K562 (cell line): ENCODE data around the gene MADCAM1. TPM values are rescaled to one million over a fixed set of nuclear protein-coding genes. Genes with fewer than 3 reads are reported as not detected.
A peak's percentile ranks its signal among the peaks of the same experiment; 100 is the strongest.

Experiments
- BRD9 ChIP-seq: fragments of 450-650 bp; IDR thresholded peaks from 2 replicates; pipeline ENCODE4 v1.6.1; 2018; ENCODE audit warnings: low read depth; ENCODE audit not compliant: partially characterized antibody
- CSDE1 ChIP-seq, 2 experiments: fragments of 450-650 bp; IDR thresholded peaks; 2 replicates each; pipeline ENCODE4 v1.6.1; 2016; ENCODE audit warnings: mild to moderate bottlenecking in 1 of 2
- CTCF ChIP-seq, 3 experiments: IDR thresholded peaks in 2 of 3; conservative IDR thresholded peaks in 1 of 3; 2 replicates each; pipeline ENCODE4 v1.5.1; 2011 to 2012; ENCODE audit warnings: low read length in 3 of 3, mild to moderate bottlenecking in 3 of 3, control low read depth in 2 of 3, improper control_type of control experiment in 1 of 3, inconsistent platforms in 1 of 3, low read depth in 1 of 3, mixed read lengths in 1 of 3, moderate library complexity in 1 of 3; ENCODE audit not compliant: insufficient read depth in 2 of 3
- E2F3 ChIP-seq: fragments of 250-450 bp; sonication (Bioruptor Pico); IDR thresholded peaks from 2 replicates; pipeline ENCODE4 v1.4.0; 2020; ENCODE audit warnings: mild to moderate bottlenecking
- E2F5 ChIP-seq: sonication (generic); formaldehyde crosslinking; IDR thresholded peaks from 2 replicates; pipeline ENCODE4 v1.8.0; 2022; ENCODE audit warnings: mild to moderate bottlenecking, missing genetic modification reagents
- FOXA1 ChIP-seq: fragments of 450-650 bp; IDR thresholded peaks from 2 replicates; pipeline ENCODE4 v1.6.1; 2016; ENCODE audit warnings: mild to moderate bottlenecking, borderline replicate concordance
- HEY1 ChIP-seq: fragments of 250-450 bp; sonication (Bioruptor Pico); IDR thresholded peaks from 2 replicates; pipeline ENCODE4 v1.5.0; 2020; ENCODE audit warnings: mild to moderate bottlenecking, moderate library complexity, borderline replicate concordance
- HNRNPLL ChIP-seq: fragments of 200-400 bp; formaldehyde crosslinking; IDR thresholded peaks from 2 replicates; pipeline ENCODE4 v1.6.1; 2017; ENCODE audit warnings: low read length, low read depth, mild to moderate bottlenecking; ENCODE audit not compliant: poor library complexity, severe bottlenecking
- KDM4B ChIP-seq, 2 experiments: fragments of 450-650 bp in 1 of 2; sonication (generic) in 1 of 2; IDR thresholded peaks; 2 replicates each; pipeline ENCODE4 v1.6.1; 2016 to 2017; ENCODE audit warnings: borderline replicate concordance in 2 of 2, antibody characterized with exemption in 1 of 2, low read depth in 1 of 2, mild to moderate bottlenecking in 1 of 2
- MCM3 ChIP-seq: fragments of 450-650 bp; IDR thresholded peaks from 2 replicates; pipeline ENCODE4 v1.6.1; 2016
- MEF2D ChIP-seq: conservative IDR thresholded peaks from 2 replicates; pipeline ENCODE4 v1.6.1; 2016; ENCODE audit warnings: low read depth, missing genetic modification characterization, missing compliant biosample characterization
- NCOA2 ChIP-seq, 2 experiments: fragments of 450-650 bp; IDR thresholded peaks; 2 replicates each; pipeline ENCODE4 v1.6.1; 2018; ENCODE audit warnings: mild to moderate bottlenecking in 2 of 2, moderate library complexity in 1 of 2; ENCODE audit not compliant: partially characterized antibody in 2 of 2
- RUNX1 ChIP-seq: sonication (generic); IDR thresholded peaks from 2 replicates; pipeline ENCODE4 v1.6.1; 2016; ENCODE audit warnings: antibody characterized with exemption, low read depth
- SIRT6 ChIP-seq: IDR thresholded peaks from one replicate; pipeline ENCODE4 v1.6.1; 2012; ENCODE audit warnings: low read depth, mild to moderate bottlenecking, control low read depth, inconsistent platforms, low read length, moderate library complexity
- SMARCC2 ChIP-seq: fragments of 450-650 bp; IDR thresholded peaks from 2 replicates; pipeline ENCODE4 v1.6.1; 2017; ENCODE audit warnings: antibody characterized with exemption, moderate library complexity, mild to moderate bottlenecking, low read depth
- SRSF3 ChIP-seq: fragments of 200-400 bp; formaldehyde crosslinking; IDR thresholded peaks from 2 replicates; pipeline ENCODE4 v1.6.1; 2016; ENCODE audit warnings: mild to moderate bottlenecking, low read length, moderate library complexity; ENCODE audit not compliant: insufficient read depth
- TAF1 ChIP-seq: IDR thresholded peaks from 2 replicates; pipeline ENCODE4 v1.6.1; 2011; ENCODE audit warnings: mild to moderate bottlenecking, low read length, moderate library complexity; ENCODE audit not compliant: insufficient read depth, control insufficient read depth, severe bottlenecking; ENCODE audit errors: extremely low read depth
- TEAD4 ChIP-seq, 2 experiments: sonication (generic) in 1 of 2; formaldehyde crosslinking in 1 of 2; IDR thresholded peaks; 2 replicates each; pipeline versions ENCODE4 v1.6.1 to v1.8.0; 2012 to 2022; ENCODE audit warnings: borderline replicate concordance in 1 of 2, inconsistent platforms in 1 of 2, low read length in 1 of 2, mild to moderate bottlenecking in 1 of 2, missing genetic modification reagents in 1 of 2
- ZNF311 ChIP-seq: fragments of 250-450 bp; sonication (Bioruptor Pico); IDR thresholded peaks from 2 replicates; pipeline ENCODE4 v1.4.0; 2020; ENCODE audit warnings: mild to moderate bottlenecking, moderate library complexity
- ZNF584 ChIP-seq: fragments of 200-800 bp; sonication (Bioruptor generic); IDR thresholded peaks from 2 replicates; pipeline ENCODE4 v1.6.1; 2016; ENCODE audit warnings: low read depth, mild to moderate bottlenecking, missing genetic modification characterization, missing compliant biosample characterization
- ZNF740 ChIP-seq, 3 experiments: fragments of 200-800 bp in 1 of 3; sonication (Bioruptor generic) in 1 of 3; sonication (generic) in 1 of 3; formaldehyde crosslinking in 1 of 3; IDR thresholded peaks; 2 replicates each; pipeline versions ENCODE4 v1.6.1 to v1.8.0; 2016 to 2022; ENCODE audit warnings: mild to moderate bottlenecking in 2 of 3, missing compliant biosample characterization in 2 of 3, missing genetic modification characterization in 2 of 3, missing genetic modification reagents in 1 of 3
- ZNF780A ChIP-seq: fragments of 250-450 bp; sonication (Bioruptor Pico); IDR thresholded peaks from 2 replicates; pipeline ENCODE4 v1.5.0; 2021; ENCODE audit warnings: mild to moderate bottlenecking
- ZNF79 ChIP-seq: fragments of 250-450 bp; sonication (Bioruptor Pico); IDR thresholded peaks from 2 replicates; pipeline ENCODE4 v1.4.0; 2020; ENCODE audit warnings: low read depth, mild to moderate bottlenecking, moderate library complexity
- polyA plus RNA-seq, 8 experiments: library from polyadenylated mRNA; depleted of rRNA in 4 of 8; stranded (reverse) in 5 of 8; unstranded in 3 of 8; fragments of >200 nt; fragmentation: Nextera tagmentation in 2 of 8; fragmentation: Illumina TruSeq in 1 of 8; extraction: Ambion mirVana in 2 of 8; extraction: Trizol in 1 of 8; gene quantifications; 2 replicates each; pipeline versions ENCODE4 v1.2.1 to v1.2.3, GENCODE V29; 2011 to 2014; ENCODE audit warnings: inconsistent platforms in 1 of 8, missing spikeins in 1 of 8
- total RNA-seq, 7 experiments: library from RNA; depleted of rRNA in 6 of 7; stranded (reverse); fragments of >200 nt in 6 of 7; fragmentation: Illumina TruSeq in 2 of 7; extraction: Trizol in 2 of 7; gene quantifications; 2 replicates each; pipeline versions ENCODE4 v1.2.1 to v1.2.3, GENCODE V29; 2011 to 2021; ENCODE audit warnings: low replicate concordance in 1 of 7

Gene MADCAM1
- total and polyA plus RNA-seq, 9 of the 15 experiments (the other 6 are each of a cell fraction or from before 2014, with no cell fraction given): 0.09 to 0.36 (median 0.09) TPM; not detected in 6

- TF ChIP-seq CTCF (IDR thresholded peaks at IDR 0.05 in 2 of 3, conservative IDR thresholded peaks at IDR 0.05 in 1 of 3; ENCODE audit: insufficient read depth in 2 of 3, low read depth in 1 of 3, low read length in 3 of 3) (no peak), HNRNPLL (no peak), KDM4B (IDR thresholded peaks at IDR 0.05; ENCODE audit: borderline replicate concordance in 2 of 2, low read depth in 1 of 2) (no peak), ZNF79 (CRISPR knock-in tag) (no peak), TEAD4 (IDR thresholded peaks at IDR 0.05; ENCODE audit: low read length) (peak; percentile 28; the same call in 1 of the 2 replicates), TEAD4 (CRISPR knock-in tag; IDR thresholded peaks at IDR 0.05; ENCODE audit: borderline replicate concordance) (0 out of 2 replicates have a peak, but pooled peaks have one; percentile 37), ZNF584 (CRISPR knock-in tag) (peak; percentile 99), BRD9 (no peak), NCOA2 (IDR thresholded peaks at IDR 0.05; ENCODE audit: partially characterized antibody in 2 of 2) (no peak), MEF2D (tag) (peak; percentile 72), SRSF3 (no peak), SIRT6 (no peak), E2F5 (no peak), CSDE1 (IDR thresholded peaks at IDR 0.05) (peak; percentile 11 to 100; a peak in 2 of 4 replicates), ZNF780A (CRISPR knock-in tag) (no peak), TAF1 (peak; percentile 93), MCM3 (no peak), HEY1 (CRISPR knock-in tag) (no peak), SMARCC2 (no peak), ZNF740 (CRISPR knock-in tag; IDR thresholded peaks at IDR 0.05) (peak; percentile 100), ZNF740 (tag; IDR thresholded peaks at IDR 0.05) (peak in 1 of 2 experiments; percentile 99; a peak in 2 of 4 replicates), E2F3 (CRISPR knock-in tag) (peak; percentile 48; the same call in 1 of the 2 replicates), ZNF311 (CRISPR knock-in tag) (no peak), RUNX1 (0 out of 2 replicates have a peak, but pooled peaks have one; percentile 56), FOXA1 (no peak)
Observed at GRCh38 chr19:507286-508203, 11.3 kb downstream of the MADCAM1 start, which contains the start of gene TPGS1 (continued).
